HCT116 (cell line): ENCODE measurements around the gene SLC25A21. TPM values are rescaled to one million over a fixed set of nuclear protein-coding genes. Genes with fewer than 3 reads are reported as not detected.
"Not testable (repeated sequence)": the region's sequence is repeated elsewhere in the genome, so short reads cannot be mapped to it uniquely, and the experiment has no call there.

ENCODE experiments used
- ATAC-seq: fragments of 200-7000 bp; cut with Tn5 transposase; 2 replicates; pipeline ENCODE4 v1.9.1; 2020; ENCODE audit warnings: mild to moderate bottlenecking, moderate library complexity
- BruUV-seq: library from RNA; stranded (reverse); fragments of 400-500 nt; replicated peaks from 2 replicates; lab custom pipeline; 2021; lab: Mats Ljungman, UMichigan
- CTCF ChIA-PET: fragments of 300-600 bp; sonication (Branson Sonifier 250); formaldehyde crosslinking; loops from one replicate; lab custom pipeline; 2021; ENCODE audit warnings: antibody characterized with exemption; lab: Charles Lee
- POLR2A ChIA-PET: fragments of 300-600, 350-600 bp; sonication (Branson Sonifier 250); formaldehyde crosslinking; loops from one replicate; lab custom pipeline; 2021; ENCODE audit warnings: antibody characterized with exemption; lab: Charles Lee
- RAD21 ChIA-PET, 2 experiments: fragments of 300-600 bp; sonication (Branson Sonifier 250); formaldehyde crosslinking; loops; one replicate each; lab custom pipeline; 2023; ENCODE audit warnings: low total read pairs in 2 of 2; ENCODE audit not compliant: uncharacterized antibody in 2 of 2, unreplicated experiment in 2 of 2, low non-redundant PET in 1 of 2; lab: Charles Lee
- DNase-seq: peaks from one replicate; pipeline ENCODE4 v3.0.0-alpha.2; 2010; ENCODE audit warnings: low read depth, low spot score
- H2AFZ ChIP-seq: fragments of 200-600 bp; shearing (Covaris generic), sonication (generic); 2 replicates; pipeline ENCODE4 v1.6.1; 2017; ENCODE audit warnings: low read depth, mixed run types, mixed read lengths, antibody characterized with exemption, low read length; ENCODE audit not compliant: poor library complexity, severe bottlenecking
- H3K27ac ChIP-seq: 2 replicates; pipeline ENCODE4 v1.5.1; 2012; ENCODE audit warnings: low read depth, low read length
- H3K27me3 ChIP-seq: fragments of 200-600 bp; sonication (generic); 2 replicates; pipeline ENCODE4 v1.6.1; 2016; ENCODE audit warnings: mixed run types, low read length, mixed read lengths; ENCODE audit not compliant: insufficient read depth
- H3K36me3 ChIP-seq, 2 experiments: fragments of 200-500 bp in 1 of 2; fragments of 200-600 bp in 1 of 2; sonication (Bioruptor generic) in 1 of 2; sonication (generic) in 1 of 2; 2 replicates each; pipeline versions ENCODE4 v1.5.1 to v1.6.1; 2014 to 2016; ENCODE audit warnings: low read length in 2 of 2, inconsistent platforms in 1 of 2, mixed read lengths in 1 of 2, mixed run types in 1 of 2; ENCODE audit not compliant: insufficient read depth in 2 of 2, control insufficient read depth in 1 of 2
- H3K4me1 ChIP-seq, 2 experiments: fragments of 200-600 bp in 1 of 2; sonication (generic) in 1 of 2; 2 replicates each; pipeline versions ENCODE4 v1.5.1 to v1.6.1; 2012 to 2017; ENCODE audit warnings: low read length in 2 of 2, inconsistent platforms in 1 of 2, mild to moderate bottlenecking in 1 of 2, mixed read lengths in 1 of 2, mixed run types in 1 of 2, moderate library complexity in 1 of 2; ENCODE audit not compliant: insufficient read depth in 2 of 2, control insufficient read depth in 1 of 2
- H3K4me2 ChIP-seq: fragments of 200-600 bp; sonication (generic); 2 replicates; pipeline ENCODE4 v1.6.1; 2017; ENCODE audit warnings: mixed run types, low read length, mixed read lengths
- H3K4me3 ChIP-seq, 2 experiments: fragments of 200-600 bp in 1 of 2; sonication (generic) in 1 of 2; replicated peaks in 1 of 2; 2 replicates each; pipeline ENCODE4 v1.5.1; 2011 to 2016; ENCODE audit warnings: low read length in 2 of 2, control low read depth in 1 of 2, low read depth in 1 of 2, mild to moderate bottlenecking in 1 of 2, mixed read lengths in 1 of 2, mixed run types in 1 of 2
- H3K79me2 ChIP-seq: fragments of 200-600 bp; sonication (generic); 2 replicates; pipeline ENCODE4 v1.6.1; 2017; ENCODE audit warnings: mild to moderate bottlenecking, mixed run types, low read length, moderate library complexity, mixed read lengths; ENCODE audit not compliant: insufficient read depth
- H3K9ac ChIP-seq: fragments of 200-600 bp; sonication (generic); 2 replicates; pipeline ENCODE4 v1.6.1; 2016; ENCODE audit warnings: low read length, mixed read lengths
- H3K9me2 ChIP-seq: fragments of 200-600 bp; sonication (generic), shearing (Covaris generic); 2 replicates; pipeline ENCODE4 v1.6.1; 2017; ENCODE audit warnings: mixed run types, mild to moderate bottlenecking, moderate library complexity; ENCODE audit not compliant: insufficient read depth
- H3K9me3 ChIP-seq, 2 experiments: fragments of 200-500 bp in 1 of 2; fragments of 200-600 bp in 1 of 2; sonication (Bioruptor generic) in 1 of 2; sonication (generic) in 1 of 2; 2 replicates each; pipeline ENCODE4 v1.6.1; 2014 to 2017; ENCODE audit warnings: low read length in 2 of 2, mixed read lengths in 2 of 2, inconsistent platforms in 1 of 2, low read depth in 1 of 2, mild to moderate bottlenecking in 1 of 2, mixed run types in 1 of 2, moderate library complexity in 1 of 2; ENCODE audit not compliant: control insufficient read depth in 1 of 2, insufficient read depth in 1 of 2
- H4K20me1 ChIP-seq: fragments of 200-600 bp; sonication (generic), shearing (Covaris generic); 2 replicates; pipeline ENCODE4 v1.6.1; 2017; ENCODE audit warnings: mixed run types, mild to moderate bottlenecking, moderate library complexity; ENCODE audit not compliant: insufficient read depth
- EGR1 ChIP-seq: IDR thresholded peaks from 2 replicates; pipeline ENCODE4 v1.6.1; 2012; ENCODE audit warnings: low read depth
- ELF1 ChIP-seq: IDR thresholded peaks from 2 replicates; pipeline ENCODE4 v1.6.1; 2012; ENCODE audit warnings: low read depth, borderline replicate concordance
- EZH2 ChIP-seq: fragments of 200-600 bp; sonication (generic); IDR thresholded peaks from 2 replicates; pipeline ENCODE4 v1.6.1; 2017; ENCODE audit warnings: antibody characterized with exemption, mixed run types
- FOSL1 ChIP-seq: IDR thresholded peaks from 2 replicates; pipeline ENCODE4 v1.6.1; 2012; ENCODE audit warnings: low read depth
- TCF7L2 ChIP-seq: IDR thresholded peaks from 2 replicates; pipeline ENCODE4 v1.7.0; 2011; ENCODE audit warnings: borderline replicate concordance, inconsistent platforms; ENCODE audit not compliant: insufficient read depth, insufficient read length; ENCODE audit errors: extremely low read depth
- ZFX ChIP-seq: fragments of 450-650 bp; IDR thresholded peaks from 2 replicates; pipeline ENCODE4 v1.6.1; 2017
- ZNF274 ChIP-seq: fragments of 200-500 bp; sonication (Bioruptor generic); IDR thresholded peaks from 2 replicates; pipeline ENCODE4 v1.6.1; 2014; ENCODE audit warnings: mild to moderate bottlenecking, low read depth, low read length, inconsistent platforms
- intact Hi-C: fragments of 100-400 bp; cut with micrococcal nuclease; formaldehyde crosslinking; loops from 2 replicates; pipeline ENCODE4 v1.10.0; 2022
- total RNA-seq: library from RNA; stranded (reverse); gene quantifications from one replicate; pipeline ENCODE4 v1.2.1, GENCODE V29; 2021; ENCODE audit not compliant: unreplicated experiment
- TF ChIP-seq, protein P1 (sequence below), 3 experiments: fragments of 200-600 bp in 1 of 3; sonication (generic) in 1 of 3; IDR thresholded peaks in 2 of 3; conservative IDR thresholded peaks in 1 of 3; 2 replicates each; pipeline ENCODE4 v1.5.1; 2012 to 2017; ENCODE audit warnings: low read depth in 2 of 3, low read length in 2 of 3, antibody characterized with exemption in 1 of 3, borderline replicate concordance in 1 of 3, control low read depth in 1 of 3, mild to moderate bottlenecking in 1 of 3, mixed read lengths in 1 of 3, mixed run types in 1 of 3, moderate library complexity in 1 of 3; ENCODE audit not compliant: insufficient read depth in 1 of 3
- TF ChIP-seq, protein P2 (sequence below): IDR thresholded peaks from 2 replicates; pipeline ENCODE4 v1.6.1; 2012

The SLC25A21 gene
- total RNA-seq, 1 experiment from 2014 or later, result 3.5 TPM

DNA sequence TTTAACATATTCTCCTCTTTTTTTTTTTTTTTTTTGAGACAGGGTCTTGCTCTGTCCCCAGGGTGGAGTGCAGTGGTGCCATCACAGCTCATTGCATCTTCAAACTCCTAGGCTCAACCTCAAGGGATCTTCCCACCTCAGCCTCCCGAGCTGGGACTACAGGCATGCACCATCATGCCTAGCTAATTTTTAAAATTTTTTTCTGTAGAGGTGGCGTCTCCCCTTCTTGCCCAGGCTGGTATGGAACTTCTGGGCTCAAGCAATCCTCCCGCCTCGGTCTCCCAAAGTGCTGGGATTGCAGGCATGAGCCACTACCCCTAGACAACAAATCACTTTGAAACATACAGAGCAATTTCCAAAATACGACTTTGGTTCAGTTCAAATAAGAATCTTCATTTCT is 355.9 kb downstream of the SLC25A21 start (continued):
- TF ChIP-seq, protein P1, sequence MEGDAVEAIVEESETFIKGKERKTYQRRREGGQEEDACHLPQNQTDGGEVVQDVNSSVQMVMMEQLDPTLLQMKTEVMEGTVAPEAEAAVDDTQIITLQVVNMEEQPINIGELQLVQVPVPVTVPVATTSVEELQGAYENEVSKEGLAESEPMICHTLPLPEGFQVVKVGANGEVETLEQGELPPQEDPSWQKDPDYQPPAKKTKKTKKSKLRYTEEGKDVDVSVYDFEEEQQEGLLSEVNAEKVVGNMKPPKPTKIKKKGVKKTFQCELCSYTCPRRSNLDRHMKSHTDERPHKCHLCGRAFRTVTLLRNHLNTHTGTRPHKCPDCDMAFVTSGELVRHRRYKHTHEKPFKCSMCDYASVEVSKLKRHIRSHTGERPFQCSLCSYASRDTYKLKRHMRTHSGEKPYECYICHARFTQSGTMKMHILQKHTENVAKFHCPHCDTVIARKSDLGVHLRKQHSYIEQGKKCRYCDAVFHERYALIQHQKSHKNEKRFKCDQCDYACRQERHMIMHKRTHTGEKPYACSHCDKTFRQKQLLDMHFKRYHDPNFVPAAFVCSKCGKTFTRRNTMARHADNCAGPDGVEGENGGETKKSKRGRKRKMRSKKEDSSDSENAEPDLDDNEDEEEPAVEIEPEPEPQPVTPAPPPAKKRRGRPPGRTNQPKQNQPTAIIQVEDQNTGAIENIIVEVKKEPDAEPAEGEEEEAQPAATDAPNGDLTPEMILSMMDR (IDR thresholded peaks at IDR 0.05 in 2 of 3, conservative IDR thresholded peaks at IDR 0.05 in 1 of 3; ENCODE audit: borderline replicate concordance in 1 of 3, insufficient read depth in 1 of 3, low read depth in 2 of 3, low read length in 2 of 3), result no peak
- TF ChIP-seq ELF1 (no peak), TCF7L2 (no peak), ZNF274 (no peak), FOSL1 (no peak), ZFX (no peak), EZH2 (no peak), EGR1 (no peak)
- TF ChIP-seq, protein P2, sequence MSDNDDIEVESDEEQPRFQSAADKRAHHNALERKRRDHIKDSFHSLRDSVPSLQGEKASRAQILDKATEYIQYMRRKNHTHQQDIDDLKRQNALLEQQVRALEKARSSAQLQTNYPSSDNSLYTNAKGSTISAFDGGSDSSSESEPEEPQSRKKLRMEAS, result no peak

DNA sequence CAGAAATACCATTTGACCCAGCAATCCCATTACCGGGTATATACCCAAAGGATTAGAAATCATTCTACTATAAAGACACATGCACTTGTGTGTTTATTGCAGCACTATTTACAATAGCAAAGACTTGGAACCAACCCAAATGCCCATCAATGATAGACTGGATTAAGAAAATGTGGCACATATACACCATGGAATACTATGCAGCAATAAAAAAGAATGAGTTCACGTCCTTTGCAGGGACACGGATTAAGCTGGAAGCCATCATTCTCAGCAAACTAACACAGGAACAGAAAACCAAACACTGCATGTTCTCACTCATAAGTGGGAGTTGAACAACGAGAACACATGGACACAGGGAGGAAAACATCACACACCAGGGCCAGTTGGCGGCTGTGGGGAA is 357.6 kb downstream of the SLC25A21 start:
- intact Hi-C loops, H3K4me1 ChIP-seq, H3K9ac ChIP-seq, H2AFZ ChIP-seq, POLR2A ChIA-PET, H3K9me2 ChIP-seq, H3K4me2 ChIP-seq, H3K4me3 ChIP-seq, H3K79me2 ChIP-seq, H3K36me3 ChIP-seq, H3K27me3 ChIP-seq, ATAC-seq, H3K9me3 ChIP-seq, RAD21 ChIA-PET, CTCF ChIA-PET, DNase-seq, H4K20me1 ChIP-seq, H3K27ac ChIP-seq, BruUV-seq: not testable (repeated sequence)
